Chondrocyte (in vitro differentiated cells): ENCODE measurements around the gene TSPAN1. TPM values are rescaled to one million over a fixed set of nuclear protein-coding genes. Genes with fewer than 3 reads are reported as not detected.

ENCODE experiments used
- DNase-seq: peaks from one replicate; pipeline ENCODE4 v3.0.0; 2021; ENCODE audit warnings: mixed read lengths, low spot score
- H3K27ac Mint-ChIP-seq: one replicate; pipeline ENCODE4 v1.8.0; 2021; ENCODE audit warnings: mild to moderate bottlenecking, moderate library complexity, mixed read lengths; ENCODE audit not compliant: unreplicated experiment
- H3K27me3 Mint-ChIP-seq: 2 replicates; pipeline ENCODE4 v1.8.0; 2021; ENCODE audit warnings: low read depth, mixed read lengths
- H3K36me3 Mint-ChIP-seq: 2 replicates; pipeline ENCODE4 v1.8.0; 2021; ENCODE audit warnings: low read depth, mixed read lengths
- H3K4me1 Mint-ChIP-seq: 2 replicates; pipeline ENCODE4 v1.8.0; 2021; ENCODE audit warnings: low read depth, mild to moderate bottlenecking, mixed read lengths
- H3K4me3 Mint-ChIP-seq: one replicate; pipeline ENCODE4 v1.8.0; 2021; ENCODE audit warnings: mild to moderate bottlenecking, moderate library complexity, mixed read lengths; ENCODE audit not compliant: unreplicated experiment
- H3K9me3 Mint-ChIP-seq: 2 replicates; pipeline ENCODE4 v1.8.0; 2021; ENCODE audit warnings: low read depth, mixed read lengths
- CTCF ChIP-seq: fragments of 200-600 bp; sonication (generic); IDR thresholded peaks from 2 replicates; pipeline ENCODE4 v1.5.0; 2021; ENCODE audit warnings: antibody characterized with exemption, mild to moderate bottlenecking, moderate library complexity
- total RNA-seq: library from RNA; stranded (reverse); gene quantifications from 3 replicates; pipeline ENCODE4 v1.2.1, GENCODE V29; 2021

TSPAN1 gene
- total RNA-seq, 1 donor from 2014 or later, result 1.6 TPM

GRCh38 chr1:46205791-46206190 lies 30.9 kb downstream of the TSPAN1 start:
- Mint-ChIP-seq H3K9me3 (no peaks in the 10 kb centered on the region), H3K4me3 (no peak overlapping the region), H3K36me3 (no peaks in the 10 kb centered on the region), H3K4me1 (peaks cover 39% of the 10 kb centered on the region), H3K27ac (no peak overlapping the region), H3K27me3 (no peaks in the 10 kb centered on the region)
- TF ChIP-seq CTCF, result no peak
- no peak for DNase-seq

- Mint-ChIP-seq H3K27ac (no peak overlapping the region), H3K36me3 (no peaks in the 10 kb centered on the region), H3K4me3 (no peak overlapping the region), H3K9me3 (no peaks in the 10 kb centered on the region), H3K4me1 (peaks cover 39% of the 10 kb centered on the region), H3K27me3 (no peaks in the 10 kb centered on the region)
- no peak for TF ChIP-seq CTCF
- DNase-seq, result no peak
These were observed 31.5 kb downstream of the TSPAN1 start for GRCh38 chr1:46206399-46206798.

GRCh38 chr1:46210561-46210960 lies 35.7 kb downstream of the TSPAN1 start:
- Mint-ChIP-seq H3K9me3 (no peaks in the 10 kb centered on the region), H3K36me3 (peaks cover 2% of the 10 kb centered on the region), H3K4me1 (peaks cover 11% of the 10 kb centered on the region), H3K27me3 (no peaks in the 10 kb centered on the region), H3K4me3 (no peak overlapping the region), H3K27ac (no peak overlapping the region)
- TF ChIP-seq CTCF, result no peak
- DNase-seq, result no peak

GRCh38 chr1:46211051-46211450 lies 36.2 kb downstream of the TSPAN1 start:
- peaks cover 8% of the 10 kb centered on the region for H3K4me1 Mint-ChIP-seq
- H3K9me3 Mint-ChIP-seq, result no peaks in the 10 kb centered on the region
- TF ChIP-seq CTCF, result no peak
- no peaks in the 10 kb centered on the region for H3K27me3 Mint-ChIP-seq
- H3K4me3 Mint-ChIP-seq, result no peak overlapping the region
- no peak for DNase-seq
- no peak overlapping the region for H3K27ac Mint-ChIP-seq
- peaks cover 2% of the 10 kb centered on the region for H3K36me3 Mint-ChIP-seq

GRCh38 chr1:46215504-46215903 lies 40.6 kb downstream of the TSPAN1 start:
- H3K27ac Mint-ChIP-seq, result no peak overlapping the region
- no peak for DNase-seq
- no peaks in the 10 kb centered on the region for H3K27me3 Mint-ChIP-seq
- no peak overlapping the region for H3K4me3 Mint-ChIP-seq
- H3K4me1 Mint-ChIP-seq, result no peaks in the 10 kb centered on the region
- H3K9me3 Mint-ChIP-seq, result no peaks in the 10 kb centered on the region
- no peak for TF ChIP-seq CTCF
- peaks cover 2% of the 10 kb centered on the region for H3K36me3 Mint-ChIP-seq
